B cell (primary cell): ENCODE measurements around the gene ACTBL2. TPM values are rescaled to one million over a fixed set of nuclear protein-coding genes. Genes with fewer than 3 reads are reported as not detected.

Source experiments
- ATAC-seq: fragments of 200-7000 bp; cut with Tn5 transposase; one replicate; pipeline ENCODE4 v1.10.0; 2021; ENCODE audit warnings: low read depth, mild to moderate bottlenecking, moderate number of reproducible peaks, moderate library complexity
- CTCF ChIA-PET: fragments of 350-600 bp; sonication (Branson Sonifier 250); formaldehyde crosslinking; loops from one replicate; lab custom pipeline; 2021; ENCODE audit warnings: antibody characterized with exemption, inconsistent platforms; lab: Charles Lee
- POLR2A ChIA-PET: fragments of 350-600 bp; sonication (Branson Sonifier 250); formaldehyde crosslinking; loops from one replicate; lab custom pipeline; 2021; ENCODE audit warnings: antibody characterized with exemption; lab: Charles Lee
- DNase-seq: peaks from one replicate; pipeline ENCODE4 v3.0.0; 2013
- H2AFZ ChIP-seq: 2 replicates; pipeline ENCODE4 v1.6.1; 2012; ENCODE audit warnings: mild to moderate bottlenecking, low read depth, low read length; ENCODE audit not compliant: insufficient read depth, poor library complexity, severe bottlenecking
- H3K27ac ChIP-seq, 2 donors: 1 replicate in 1 of 2; 2 replicates in 1 of 2; pipeline ENCODE4 v1.5.1; 2012 to 2013; ENCODE audit warnings: low read length in 2 of 2, mild to moderate bottlenecking in 2 of 2, moderate library complexity in 1 of 2
- H3K27me3 ChIP-seq, 4 experiments: fragments of 200-600 bp in 1 of 4; sonication (generic) in 1 of 4; replicated peaks in 1 of 4; 1 replicate in 2 of 4; 2 replicates in 2 of 4; pipeline versions ENCODE4 v1.6.1 to v1.7.0; 2013 to 2016; ENCODE audit warnings: low read length in 3 of 4, mild to moderate bottlenecking in 2 of 4, mixed read lengths in 1 of 4, moderate library complexity in 1 of 4; ENCODE audit not compliant: insufficient read depth in 4 of 4, control insufficient read depth in 3 of 4; ENCODE audit errors: control extremely low read depth in 1 of 4
- H3K36me3 ChIP-seq, 2 experiments: replicated peaks in 1 of 2; 1 replicate in 1 of 2; 2 replicates in 1 of 2; pipeline versions ENCODE4 v1.6.1 to v1.7.1; 2013; ENCODE audit warnings: low read length in 1 of 2; ENCODE audit not compliant: insufficient read depth in 2 of 2, control insufficient read depth in 1 of 2; ENCODE audit errors: control extremely low read depth in 1 of 2, extremely low read depth in 1 of 2
- H3K4me1 ChIP-seq, 2 donors: fragments of 200-600 bp in 1 of 2; sonication (generic) in 1 of 2; 1 replicate in 1 of 2; 2 replicates in 1 of 2; pipeline versions ENCODE4 v1.5.1 to v1.6.1; 2013 to 2017; ENCODE audit warnings: low read length in 2 of 2; ENCODE audit not compliant: control insufficient read depth in 2 of 2, insufficient read depth in 2 of 2
- H3K4me2 ChIP-seq: replicated peaks from 2 replicates; pipeline ENCODE3; 2012; ENCODE audit warnings: mild to moderate bottlenecking, low read depth, low read length; ENCODE audit not compliant: poor library complexity, severe bottlenecking
- H3K4me3 ChIP-seq, 5 experiments: fragments of 200-600 bp in 1 of 5; sonication (generic) in 1 of 5; 1 replicate in 3 of 5; 2 replicates in 2 of 5; pipeline versions ENCODE4 v1.5.1 to v1.7.0; 2011 to 2016; ENCODE audit warnings: low read length in 4 of 5, mild to moderate bottlenecking in 4 of 5, low read depth in 2 of 5, control low read depth in 1 of 5, moderate library complexity in 1 of 5; ENCODE audit not compliant: insufficient read depth in 1 of 5; ENCODE audit errors: control extremely low read depth in 1 of 5, extremely low read depth in 1 of 5
- H3K79me2 ChIP-seq: fragments of 200-600 bp; sonication (generic); one replicate; pipeline ENCODE4 v1.6.0; 2016; ENCODE audit warnings: low read length; ENCODE audit not compliant: control insufficient read depth, insufficient read depth
- H3K9ac ChIP-seq: fragments of 200-600 bp; sonication (generic); 2 replicates; pipeline ENCODE4 v1.6.1; 2017; ENCODE audit warnings: mild to moderate bottlenecking, low read length, moderate library complexity
- H3K9me3 ChIP-seq, 3 donors: one replicate each; pipeline versions ENCODE4 v1.6.1 to v1.7.1; 2013; ENCODE audit warnings: low read length in 2 of 3; ENCODE audit not compliant: control insufficient read depth in 2 of 3, insufficient read depth in 1 of 3; ENCODE audit errors: control extremely low read depth in 1 of 3
- H4K20me1 ChIP-seq: 2 replicates; pipeline ENCODE4 v1.6.0; 2012; ENCODE audit warnings: mild to moderate bottlenecking, low read length; ENCODE audit not compliant: insufficient read depth, control insufficient read depth, poor library complexity, severe bottlenecking
- H3K27ac Mint-ChIP-seq: one replicate; pipeline ENCODE4 v1.8.0; 2021; ENCODE audit warnings: mixed read lengths
- H3K27me3 Mint-ChIP-seq: one replicate; pipeline ENCODE4 v1.8.0; 2021; ENCODE audit warnings: mixed read lengths
- H3K4me1 Mint-ChIP-seq: one replicate; pipeline ENCODE4 v1.8.0; 2021; ENCODE audit warnings: mixed read lengths
- H3K4me3 Mint-ChIP-seq: one replicate; pipeline ENCODE4 v1.8.0; 2021; ENCODE audit warnings: mixed read lengths
- H3K9me3 Mint-ChIP-seq: one replicate; pipeline ENCODE4 v1.8.0; 2022; ENCODE audit warnings: mixed read lengths; ENCODE audit not compliant: insufficient read depth
- CTCF ChIP-seq: fragments of 200-600 bp; IDR thresholded peaks from one replicate; pipeline ENCODE4 v1.8.0; 2022; ENCODE audit warnings: antibody characterized with exemption, mild to moderate bottlenecking
- EZH2 ChIP-seq: IDR thresholded peaks from 2 replicates; pipeline ENCODE4 v1.6.1; 2012; ENCODE audit warnings: borderline replicate concordance, low read depth, mild to moderate bottlenecking, moderate library complexity, low read length; ENCODE audit not compliant: insufficient read depth, poor library complexity, severe bottlenecking
- WGBS: methylation state at CpG from one replicate; pipeline ENCODE4 v1.1.5; 2013; ENCODE audit warnings: missing lambda C conversion rate; ENCODE audit not compliant: insufficient coverage; 5-methylcytosine and 5-hydroxymethylcytosine counted together
- intact Hi-C: fragments of 100-400 bp; cut with micrococcal nuclease; formaldehyde crosslinking; loops from one replicate; pipeline ENCODE4 v1.10.0; 2022
- polyA plus RNA-seq: library from polyadenylated mRNA; depleted of rRNA; stranded (reverse); fragments of >200 nt; gene quantifications from 2 replicates; pipeline ENCODE4 v1.2.3, GENCODE V29; 2012
- total RNA-seq, 2 donors: library from RNA; stranded (reverse); fragments of 120-200 nt in 1 of 2; gene quantifications; 1 replicate in 1 of 2; 2 replicates in 1 of 2; pipeline versions ENCODE4 v1.2.3 to v1.2.4, GENCODE V29; 2013 to 2022

Gene ACTBL2
- total and polyA plus RNA-seq, 2 donors (not counting 1 experiment from before 2014, with no cell fraction given) = not detected

- ChIA-PET CTCF (no interaction called here), POLR2A (no interaction called here)
- no peaks in the 10 kb centered on the region for H3K36me3 ChIP-seq
- no peaks in the 10 kb centered on the region for H3K9me3 Mint-ChIP-seq
- TF ChIP-seq CTCF (no peak), EZH2 (no peak)
- intact Hi-C loops = no loop called here
- H3K4me3 ChIP-seq = no peak overlapping the region
- no peaks in the 10 kb centered on the region for H3K4me1 ChIP-seq
- H3K4me3 Mint-ChIP-seq = no peak overlapping the region
- ATAC-seq (no peak), DNase-seq (no peak)
- H3K27ac Mint-ChIP-seq = no peak overlapping the region
- peaks cover 3% of the 10 kb centered on the region for H3K27me3 Mint-ChIP-seq
- H3K27ac ChIP-seq = no peak overlapping the region
- H3K27me3 ChIP-seq = no peaks in the 10 kb centered on the region
- no peaks in the 10 kb centered on the region for H3K4me1 Mint-ChIP-seq
- H4K20me1 ChIP-seq = no peaks in the 10 kb centered on the region
- no peak overlapping the region for H3K9ac ChIP-seq
- H3K79me2 ChIP-seq = no peaks in the 10 kb centered on the region
- 63% methylated on average over 2 of the region's 6 CpGs for WGBS
- no peak overlapping the region for H2AFZ ChIP-seq
- H3K9me3 ChIP-seq = no peaks in the 10 kb centered on the region
- no peak overlapping the region for H3K4me2 ChIP-seq
Measured at GRCh38 chr5:57431759-57432158, 50.9 kb downstream of the ACTBL2 start.
